ENCODE measurements around the gene REEP3. TPM values are rescaled to one million over a fixed set of nuclear protein-coding genes. Genes with fewer than 3 reads are reported as not detected.

The REEP3 gene
- total RNA-seq, 1 donor from 2014 or later = 36.7 TPM

DNA sequence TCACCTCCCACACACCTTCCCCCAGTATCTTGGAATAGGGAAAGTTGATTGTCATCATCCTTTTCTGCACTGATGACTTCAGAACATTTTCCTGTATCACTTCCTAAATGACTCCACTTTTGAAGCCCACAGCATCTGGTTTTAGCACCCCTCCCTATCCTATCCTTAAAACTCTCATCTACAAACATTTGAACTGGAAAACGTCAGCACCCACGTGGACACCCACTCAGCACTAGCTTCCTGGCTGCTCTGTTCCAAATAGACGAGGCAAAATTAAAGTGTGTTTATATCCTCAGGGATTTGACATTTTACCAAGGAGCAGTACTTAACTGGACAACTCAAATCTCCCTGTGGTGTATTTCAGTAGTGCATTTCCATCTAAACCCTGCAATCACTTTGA lies 73.9 kb downstream of the REEP3 start:
- H3K4me1 Mint-ChIP-seq = no peaks in the 10 kb centered on the region
- H3K27ac Mint-ChIP-seq (ENCODE audit: unreplicated experiment) = peak overlapping the region; percentile 7
- no peaks in the 10 kb centered on the region for H3K9me3 Mint-ChIP-seq
- DNase-seq (ENCODE audit: low read depth, low spot score) = no peak
- TF ChIP-seq, protein P1, sequence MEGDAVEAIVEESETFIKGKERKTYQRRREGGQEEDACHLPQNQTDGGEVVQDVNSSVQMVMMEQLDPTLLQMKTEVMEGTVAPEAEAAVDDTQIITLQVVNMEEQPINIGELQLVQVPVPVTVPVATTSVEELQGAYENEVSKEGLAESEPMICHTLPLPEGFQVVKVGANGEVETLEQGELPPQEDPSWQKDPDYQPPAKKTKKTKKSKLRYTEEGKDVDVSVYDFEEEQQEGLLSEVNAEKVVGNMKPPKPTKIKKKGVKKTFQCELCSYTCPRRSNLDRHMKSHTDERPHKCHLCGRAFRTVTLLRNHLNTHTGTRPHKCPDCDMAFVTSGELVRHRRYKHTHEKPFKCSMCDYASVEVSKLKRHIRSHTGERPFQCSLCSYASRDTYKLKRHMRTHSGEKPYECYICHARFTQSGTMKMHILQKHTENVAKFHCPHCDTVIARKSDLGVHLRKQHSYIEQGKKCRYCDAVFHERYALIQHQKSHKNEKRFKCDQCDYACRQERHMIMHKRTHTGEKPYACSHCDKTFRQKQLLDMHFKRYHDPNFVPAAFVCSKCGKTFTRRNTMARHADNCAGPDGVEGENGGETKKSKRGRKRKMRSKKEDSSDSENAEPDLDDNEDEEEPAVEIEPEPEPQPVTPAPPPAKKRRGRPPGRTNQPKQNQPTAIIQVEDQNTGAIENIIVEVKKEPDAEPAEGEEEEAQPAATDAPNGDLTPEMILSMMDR (conservative IDR thresholded peaks at IDR 0.05) = no peak
- H3K27me3 Mint-ChIP-seq (ENCODE audit: low read depth) = no peaks in the 10 kb centered on the region
- no peak overlapping the region for H3K4me3 Mint-ChIP-seq
- H3K36me3 Mint-ChIP-seq (ENCODE audit: low read depth) = peaks cover 17% of the 10 kb centered on the region

DNA sequence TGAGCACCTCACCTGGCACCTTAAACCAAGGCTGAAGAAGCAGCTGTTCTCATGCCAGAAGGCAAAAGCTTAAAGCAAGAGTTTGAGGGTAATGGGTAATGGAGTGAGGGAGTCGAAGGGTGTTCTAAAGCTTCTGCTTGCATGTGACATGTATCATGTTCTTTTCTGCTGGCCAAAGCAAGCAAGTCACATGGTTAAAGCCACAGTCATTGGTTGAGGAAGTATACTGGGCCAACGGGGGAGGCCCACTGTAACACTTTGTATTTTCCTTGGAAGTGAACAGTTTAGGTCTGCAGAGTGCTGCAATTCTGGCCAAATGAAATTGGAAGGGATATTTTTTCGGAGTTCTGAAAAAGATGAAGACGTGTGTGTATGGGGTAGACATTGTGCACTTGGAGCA lies 75.7 kb downstream of the REEP3 start:
- peaks cover 21% of the 10 kb centered on the region for H3K36me3 Mint-ChIP-seq (ENCODE audit: low read depth)
- no peaks in the 10 kb centered on the region for H3K4me1 Mint-ChIP-seq
- no peak for DNase-seq (ENCODE audit: low read depth, low spot score)
- H3K9me3 Mint-ChIP-seq = no peaks in the 10 kb centered on the region
- H3K27ac Mint-ChIP-seq (ENCODE audit: unreplicated experiment) = no peak overlapping the region
- TF ChIP-seq, protein P1 (conservative IDR thresholded peaks at IDR 0.05) = no peak
- H3K27me3 Mint-ChIP-seq (ENCODE audit: low read depth) = no peaks in the 10 kb centered on the region
- no peak overlapping the region for H3K4me3 Mint-ChIP-seq

DNA sequence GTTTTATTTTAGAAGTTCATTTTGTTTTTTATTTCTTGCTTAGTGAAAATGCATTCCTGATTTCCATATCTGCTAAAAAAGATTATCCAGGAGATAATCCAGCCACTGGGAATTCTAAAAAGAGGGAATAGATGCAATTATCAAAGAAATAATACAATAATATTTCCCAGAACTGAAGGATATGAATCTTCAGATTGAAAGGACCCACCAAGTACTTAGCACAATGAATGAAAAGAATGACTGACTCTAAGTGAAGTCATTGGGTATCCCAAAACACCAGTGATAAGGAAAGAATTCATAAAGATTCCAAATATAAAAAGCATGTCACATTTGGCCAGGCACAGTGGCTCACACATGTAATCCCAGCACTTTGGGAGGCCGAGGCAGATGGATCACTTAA lies 79.3 kb downstream of the REEP3 start:
- DNase-seq (ENCODE audit: low read depth, low spot score) = no peak
- H3K27me3 Mint-ChIP-seq (ENCODE audit: low read depth) = no peaks in the 10 kb centered on the region
- H3K27ac Mint-ChIP-seq (ENCODE audit: unreplicated experiment) = no peak overlapping the region
- no peaks in the 10 kb centered on the region for H3K9me3 Mint-ChIP-seq
- H3K36me3 Mint-ChIP-seq (ENCODE audit: low read depth) = peaks cover 22% of the 10 kb centered on the region
- TF ChIP-seq, protein P1 (conservative IDR thresholded peaks at IDR 0.05) = no peak
- H3K4me3 Mint-ChIP-seq = no peak overlapping the region
- H3K4me1 Mint-ChIP-seq = peaks cover 6% of the 10 kb centered on the region

DNA sequence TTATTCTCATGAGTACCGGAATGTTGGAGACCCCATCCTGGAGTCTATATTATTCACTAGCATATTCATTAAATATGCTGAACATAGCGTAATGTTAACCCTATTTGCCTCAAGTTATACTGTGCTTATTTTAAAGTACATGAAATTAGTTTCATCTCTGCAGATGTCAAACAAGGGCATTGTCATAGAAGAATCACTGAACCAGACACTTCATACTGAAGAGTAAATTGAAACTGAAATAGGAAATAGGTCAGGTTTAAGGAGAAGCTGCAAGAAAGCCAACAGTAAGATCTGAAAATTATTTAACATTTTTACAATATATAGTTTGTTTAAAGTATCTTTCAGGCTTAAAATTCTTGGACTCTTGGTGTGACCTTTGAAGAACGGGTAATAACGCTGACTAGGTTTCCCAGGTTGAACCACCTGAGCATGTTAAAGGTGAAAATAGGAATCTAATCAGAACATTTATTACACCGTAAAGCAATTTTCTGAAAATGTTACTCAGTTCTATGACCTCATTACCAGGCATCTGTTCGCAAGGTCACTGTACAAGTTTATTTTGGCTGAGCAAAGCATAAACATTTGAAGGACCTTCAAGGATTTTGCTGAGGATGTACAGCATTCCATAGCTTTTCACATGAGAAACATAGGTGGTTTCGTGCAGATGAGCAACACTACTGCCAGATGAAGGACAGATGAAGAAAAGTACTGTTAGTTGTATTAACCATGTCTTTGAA lies 82.7 kb downstream of the REEP3 start:
- peaks cover 16% of the 10 kb centered on the region for H3K36me3 Mint-ChIP-seq (ENCODE audit: low read depth)
- peaks cover 14% of the 10 kb centered on the region for H3K4me1 Mint-ChIP-seq
- no peak overlapping the region for H3K27ac Mint-ChIP-seq (ENCODE audit: unreplicated experiment)
- no peak overlapping the region for H3K4me3 Mint-ChIP-seq
- TF ChIP-seq, protein P1 (conservative IDR thresholded peaks at IDR 0.05) = no peak
- no peaks in the 10 kb centered on the region for H3K9me3 Mint-ChIP-seq
- no peaks in the 10 kb centered on the region for H3K27me3 Mint-ChIP-seq (ENCODE audit: low read depth)
- DNase-seq (ENCODE audit: low read depth, low spot score) = no peak

DNA sequence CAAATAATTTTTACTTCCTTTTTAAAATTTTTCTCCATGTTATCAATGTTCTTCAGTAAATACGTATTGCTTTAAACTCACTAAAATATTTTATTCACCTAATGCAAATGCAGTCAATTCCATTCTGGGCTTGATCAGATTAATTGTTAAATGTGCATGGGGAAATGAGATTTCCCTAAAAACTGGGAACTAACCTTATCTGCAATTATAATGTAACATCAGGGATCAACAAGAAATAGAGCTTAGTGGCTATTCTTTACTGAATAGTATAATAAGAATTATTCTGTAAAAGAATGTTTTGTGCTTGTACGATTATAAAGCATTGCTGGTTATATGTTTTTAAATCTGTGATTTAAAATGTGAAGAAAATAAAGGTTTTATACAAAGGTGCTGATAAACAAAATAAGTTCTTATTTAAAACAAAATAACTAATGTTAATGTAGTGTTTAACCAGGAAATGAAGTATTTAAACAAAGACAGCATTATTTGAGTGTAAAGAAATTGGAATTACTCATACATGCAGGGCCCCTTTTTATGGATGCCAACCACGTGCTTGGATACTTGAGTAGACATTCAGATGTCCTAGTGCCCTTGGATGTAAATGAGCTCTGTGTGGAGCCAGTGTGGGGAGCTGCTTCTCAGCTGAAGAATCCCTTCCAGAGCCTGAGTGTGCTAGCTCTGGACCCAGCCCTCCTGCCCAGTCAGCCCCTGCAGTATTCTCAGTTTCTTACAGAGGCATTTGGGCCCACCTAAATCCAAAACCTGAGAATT lies 84.2 kb downstream of the REEP3 start:
- TF ChIP-seq, protein P1 (conservative IDR thresholded peaks at IDR 0.05) = no peak
- Mint-ChIP-seq H3K27me3 (ENCODE audit: low read depth) (no peaks in the 10 kb centered on the region), H3K9me3 (no peaks in the 10 kb centered on the region), H3K36me3 (ENCODE audit: low read depth) (peaks cover 12% of the 10 kb centered on the region), H3K27ac (ENCODE audit: unreplicated experiment) (no peak overlapping the region), H3K4me1 (peaks cover 14% of the 10 kb centered on the region), H3K4me3 (no peak overlapping the region)
- DNase-seq (ENCODE audit: low read depth, low spot score) = no peak

Data from neural crest cell (in vitro differentiated cells).